ENCODE results near the gene APBB1IP.

- no peak for TF ChIP-seq CTCF (IDR thresholded peaks at IDR 0.05)
- TF ChIP-seq ZFX (IDR thresholded peaks at IDR 0.05; ENCODE audit: borderline replicate concordance) = no peak
These were observed 7.4 kb downstream of the APBB1IP start for GRCh38 chr10:26445411-26446031.

All from 22Rv1 (cell line).